AG04450 (cell line): ENCODE data around the gene KRTAP5-1. TPM values are rescaled to one million over a fixed set of nuclear protein-coding genes. Genes with fewer than 3 reads are reported as not detected.
"Not testable (repeated sequence)": the region's sequence is repeated elsewhere in the genome, so short reads cannot be mapped to it uniquely, and the experiment has no call there.

Experiments used
- CTCF ChIA-PET: fragments of 300-600, 350-600 bp; formaldehyde crosslinking; extraction: SDS; loops from one replicate; lab custom pipeline; 2022; ENCODE audit warnings: antibody characterized with exemption, inconsistent platforms; lab: Charles Lee
- POLR2A ChIA-PET: fragments of 350-600 bp; formaldehyde crosslinking; extraction: SDS; loops from one replicate; lab custom pipeline; 2021; ENCODE audit warnings: antibody characterized with exemption, inconsistent platforms; lab: Yijun Ruan, JAX
- DNase-seq: peaks from one replicate; pipeline ENCODE4 v3.0.0-alpha.2; 2011; ENCODE audit warnings: low read depth, low spot score
- H3K27ac ChIP-seq: one replicate; pipeline ENCODE4 v1.5.1; 2012; ENCODE audit warnings: low read depth, low read length, control low read depth
- H3K27me3 ChIP-seq: one replicate; pipeline ENCODE4 v1.6.0; 2012; ENCODE audit warnings: low read length; ENCODE audit not compliant: control insufficient read depth, insufficient read depth
- H3K4me3 ChIP-seq: 2 replicates; pipeline ENCODE4 v1.5.1; 2011; ENCODE audit warnings: mild to moderate bottlenecking, low read depth, low read length, control low read depth
- H3K9me3 ChIP-seq: 2 replicates; pipeline ENCODE4 v1.5.1; 2012; ENCODE audit warnings: low read length; ENCODE audit not compliant: control insufficient read depth, insufficient read depth
- CTCF ChIP-seq: IDR thresholded peaks from 2 replicates; pipeline ENCODE4 v1.5.1; 2011; ENCODE audit warnings: low read depth, low read length, control low read depth, inconsistent platforms
- polyA plus RNA-seq: library from polyadenylated mRNA; depleted of rRNA; stranded (reverse); fragments of >200 nt; gene quantifications from 2 replicates; pipeline ENCODE4 v1.2.3, GENCODE V29; 2011

The KRTAP5-1 gene
- polyA plus RNA-seq, 1 experiment, result not detected

DNA sequence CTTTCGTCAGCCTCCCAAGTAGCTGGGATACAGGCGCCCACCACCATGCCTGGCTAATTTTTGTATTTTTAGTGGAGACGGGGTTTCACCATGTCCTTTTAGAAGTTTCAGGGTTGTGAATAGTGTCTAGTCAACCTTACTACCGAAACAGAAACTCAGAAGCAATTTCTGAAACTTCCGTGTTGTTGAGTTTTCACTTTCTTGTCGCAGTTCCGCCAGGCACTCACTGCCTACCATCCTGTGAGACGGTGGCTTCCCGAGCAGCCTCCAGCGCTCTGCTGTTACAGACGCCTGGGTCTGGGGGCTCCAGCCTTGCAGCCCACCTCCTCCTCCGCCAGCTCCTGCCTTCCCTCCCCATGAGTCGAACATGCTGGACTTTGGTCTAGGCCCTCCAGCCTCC, 20.8 kb upstream of the KRTAP5-1 start:
- H3K9me3 ChIP-seq, DNase-seq, POLR2A ChIA-PET, H3K4me3 ChIP-seq, H3K27ac ChIP-seq: not testable (repeated sequence)
- CTCF ChIA-PET, result interaction anchor here (1.3 to 1.8 kb wide), 2 partner anchors 11 to 47 kb away, joined by 5 to 11 read pairs; no protein-coding TSS in a partner anchor
- peaks cover 26% of the 10 kb centered on the region for H3K27me3 ChIP-seq

- CTCF ChIA-PET, result interaction anchor here (1.3 to 1.8 kb wide), 2 partner anchors 9 to 48 kb away, joined by 5 to 11 read pairs; no protein-coding TSS in a partner anchor
Observed at GRCh38 chr11:1604711-1605110, 19.6 kb upstream of the KRTAP5-1 start.

DNA sequence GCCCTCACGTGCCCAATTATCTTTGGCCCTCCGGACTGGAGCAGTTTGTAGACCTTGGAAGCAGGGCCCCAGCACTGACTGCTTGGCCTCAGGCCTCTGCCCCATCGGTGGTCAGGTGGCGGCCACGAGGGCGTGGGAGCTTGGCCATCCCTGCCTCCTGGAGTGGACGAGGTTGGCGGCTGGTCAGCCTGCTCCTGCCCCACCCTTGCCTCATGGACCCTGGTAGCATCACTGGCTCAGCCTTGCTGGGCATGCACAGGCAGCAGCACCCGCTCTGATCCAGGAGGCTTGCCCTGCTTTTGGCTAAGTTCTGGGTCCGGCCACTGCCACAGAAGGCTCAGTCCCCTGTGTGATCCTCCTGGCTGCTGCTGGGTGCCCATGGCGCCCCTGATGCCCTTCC, 19.1 kb upstream of the KRTAP5-1 start:
- H3K9me3 ChIP-seq, result no peaks in the 10 kb centered on the region; the same call in 1 of the 2 replicates
- TF ChIP-seq CTCF, result no peak
- H3K4me3 ChIP-seq, result no peak overlapping the region
- no peak for DNase-seq
- H3K27me3 ChIP-seq, result peaks cover 34% of the 10 kb centered on the region
- H3K27ac ChIP-seq, result no peak overlapping the region
- ChIA-PET POLR2A (no interaction called here), CTCF (no interaction called here)

More at GRCh38 chr11:1604711-1605110, 19.6 kb upstream of the KRTAP5-1 start:
- Histone ChIP-seq H3K27me3 (peaks cover 29% of the 10 kb centered on the region), H3K27ac (no peak overlapping the region), H3K9me3 (no peaks in the 10 kb centered on the region; the same call in 1 of the 2 replicates), H3K4me3 (no peak overlapping the region)
- POLR2A ChIA-PET, result no interaction called here
- TF ChIP-seq CTCF, result no peak
- DNase-seq, result no peak

GRCh38 chr11:1603629-1604028, 18.5 kb upstream of the KRTAP5-1 start:
- Histone ChIP-seq H3K27ac (no peak overlapping the region), H3K9me3 (no peaks in the 10 kb centered on the region; the same call in 1 of the 2 replicates), H3K27me3 (peaks cover 34% of the 10 kb centered on the region), H3K4me3 (no peak overlapping the region)
- ChIA-PET POLR2A (no interaction called here), CTCF (no interaction called here)
- TF ChIP-seq CTCF, result no peak
- DNase-seq, result no peak

- CTCF ChIA-PET, DNase-seq, H3K4me3 ChIP-seq, H3K9me3 ChIP-seq, POLR2A ChIA-PET, H3K27ac ChIP-seq: not testable (repeated sequence)
- H3K27me3 ChIP-seq, result peaks cover 35% of the 10 kb centered on the region
Observed at GRCh38 chr11:1601663-1602062, 16.6 kb upstream of the KRTAP5-1 start.

DNA sequence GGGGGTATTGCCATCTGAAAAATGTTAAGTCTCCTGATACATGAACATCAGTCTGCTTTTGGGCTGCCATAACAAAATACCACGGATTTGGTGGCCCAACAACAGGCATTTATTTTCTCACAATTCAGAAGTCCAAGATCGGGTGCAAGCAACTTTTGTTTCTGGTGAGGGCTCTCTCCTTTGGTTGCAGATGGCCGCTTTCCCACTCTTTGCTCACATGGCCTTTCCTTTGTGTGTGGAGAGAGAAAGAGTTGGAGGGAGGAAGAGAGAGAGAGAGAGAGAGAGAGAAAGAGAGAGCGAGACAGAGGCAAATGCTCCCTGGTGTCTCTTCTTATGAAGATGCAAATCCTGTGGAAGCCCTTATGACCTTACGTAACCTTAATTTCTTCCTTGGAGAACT, 15.5 kb upstream of the KRTAP5-1 start:
- H3K4me3 ChIP-seq, result no peak overlapping the region
- no peak overlapping the region for H3K27ac ChIP-seq
- POLR2A ChIA-PET, result no interaction called here
- no peaks in the 10 kb centered on the region; the same call in 1 of the 2 replicates for H3K9me3 ChIP-seq
- H3K27me3 ChIP-seq, result peaks cover 36% of the 10 kb centered on the region
- TF ChIP-seq CTCF, result no peak
- DNase-seq, result no peak
- CTCF ChIA-PET, result no interaction called here
